Activated CD4-positive, alpha-beta memory T cell treated with anti-CD3 and anti-CD28 coated beads for 36 hours (primary cell): ENCODE data around the gene TRIM72. TPM values are rescaled to one million over a fixed set of nuclear protein-coding genes. Genes with fewer than 3 reads are reported as not detected.
"Not testable (repeated sequence)": the region's sequence is repeated elsewhere in the genome, so short reads cannot be mapped to it uniquely, and the experiment has no call there.

Experiments used
- CTCF ChIA-PET: fragments of 350-600 bp; sonication (Branson Sonifier 250); formaldehyde crosslinking; loops from one replicate; lab custom pipeline; 2021; ENCODE audit warnings: antibody characterized with exemption, inconsistent platforms; lab: Charles Lee
- POLR2A ChIA-PET: fragments of 350-600 bp; sonication (Branson Sonifier 250); formaldehyde crosslinking; loops from one replicate; lab custom pipeline; 2021; ENCODE audit warnings: antibody characterized with exemption; lab: Charles Lee
- DNase-seq: peaks from one replicate; pipeline ENCODE4 v3.0.0-alpha.2; 2020
- H3K27ac Mint-ChIP-seq: one replicate; pipeline ENCODE4 v1.8.0; 2021; ENCODE audit warnings: mixed read lengths
- H3K27me3 Mint-ChIP-seq: one replicate; pipeline ENCODE4 v1.8.0; 2021; ENCODE audit warnings: mixed read lengths
- H3K36me3 Mint-ChIP-seq: one replicate; pipeline ENCODE4 v1.8.0; 2021; ENCODE audit warnings: mixed read lengths
- H3K4me1 Mint-ChIP-seq: one replicate; pipeline ENCODE4 v1.8.0; 2021; ENCODE audit warnings: low read depth, mixed read lengths
- H3K4me3 Mint-ChIP-seq: one replicate; pipeline ENCODE4 v1.8.0; 2021; ENCODE audit warnings: mild to moderate bottlenecking, mixed read lengths
- H3K9me3 Mint-ChIP-seq: one replicate; pipeline ENCODE4 v1.8.0; 2021; ENCODE audit warnings: mixed read lengths
- intact Hi-C: fragments of 100-400 bp; cut with micrococcal nuclease; formaldehyde crosslinking; loops from one replicate; pipeline ENCODE4 v1.15.1; 2023
- total RNA-seq, 2 experiments: library from RNA; stranded (reverse); gene quantifications; one replicate each; pipeline ENCODE4 v1.2.3, GENCODE V29; 2021

Gene TRIM72
- total RNA-seq, 2 experiments from 2014 or later, result not detected

- Mint-ChIP-seq H3K27ac (peak overlapping the region; percentile 67), H3K4me1 (peaks cover 71% of the 10 kb centered on the region), H3K36me3 (peaks cover 82% of the 10 kb centered on the region), H3K27me3 (no peaks in the 10 kb centered on the region), H3K4me3 (no peak overlapping the region), H3K9me3 (no peaks in the 10 kb centered on the region)
- intact Hi-C loops, result no loop called here
- CTCF ChIA-PET, result no interaction called here
- POLR2A ChIA-PET, result interaction anchor here (1.2 to 2.1 kb wide), 3 partner anchors 8 to 11 kb away, joined by 3 to 7 read pairs (median 4); no protein-coding TSS in a partner anchor
- no peak for DNase-seq
Observed at GRCh38 chr16:31191697-31192428, 22.1 kb upstream of the TRIM72 start.

GRCh38 chr16:31192856-31193642 lies 20.9 kb upstream of the TRIM72 start:
- no peaks in the 10 kb centered on the region for H3K27me3 Mint-ChIP-seq
- peaks cover 65% of the 10 kb centered on the region for H3K4me1 Mint-ChIP-seq
- ChIA-PET POLR2A (interaction anchor here (1.2 to 2.1 kb wide), 5 partner anchors 9 to 26 kb away, joined by 3 to 7 read pairs (median 5); partner anchors contain the start of gene PYCARD), CTCF (interaction anchor here (0.5 to 0.8 kb wide), 2 partner anchors 13 to 51 kb away, joined by 3 read pairs; no protein-coding TSS in a partner anchor)
- peaks cover 71% of the 10 kb centered on the region for H3K36me3 Mint-ChIP-seq
- H3K9me3 Mint-ChIP-seq, result no peaks in the 10 kb centered on the region
- DNase-seq, result no peak
- peak overlapping the region; percentile 61 for H3K27ac Mint-ChIP-seq
- no peak overlapping the region for H3K4me3 Mint-ChIP-seq
- intact Hi-C loops, result no loop called here

- Mint-ChIP-seq H3K9me3 (no peaks in the 10 kb centered on the region), H3K4me3 (no peak overlapping the region), H3K36me3 (peaks cover 65% of the 10 kb centered on the region), H3K4me1 (peaks cover 65% of the 10 kb centered on the region), H3K27me3 (no peaks in the 10 kb centered on the region), H3K27ac (peak overlapping the region; percentile 18)
- ChIA-PET CTCF (interaction anchor here (0.8 kb wide), 1 partner anchor 52 kb away, joined by 3 read pairs; no protein-coding TSS in a partner anchor), POLR2A (interaction anchor here (0.7 to 2.8 kb wide), 5 partner anchors 8 to 267 kb away, joined by 3 to 7 read pairs (median 5); partner anchors contain the start of genes FUS and PYCARD)
- intact Hi-C loops, result no loop called here
- no peak for DNase-seq
Observed at GRCh38 chr16:31193874-31194273, 20.0 kb upstream of the TRIM72 start.

GRCh38 chr16:31194898-31195297 lies 19.0 kb upstream of the TRIM72 start:
- ChIA-PET POLR2A (interaction anchor here (1.0 to 2.8 kb wide), 2 partner anchors 13 to 15 kb away, joined by 3 to 7 read pairs; partner anchors contain the start of gene FUS), CTCF (no interaction called here)
- no peak for DNase-seq
- intact Hi-C loops, result no loop called here
- Mint-ChIP-seq H3K4me1 (peaks cover 65% of the 10 kb centered on the region), H3K27ac (peak overlapping the region; percentile 44), H3K27me3 (no peaks in the 10 kb centered on the region), H3K36me3 (peaks cover 62% of the 10 kb centered on the region), H3K9me3 (no peaks in the 10 kb centered on the region), H3K4me3 (no peak overlapping the region)

- H3K36me3 Mint-ChIP-seq, result peaks cover 52% of the 10 kb centered on the region
- DNase-seq, H3K27me3 Mint-ChIP-seq, intact Hi-C loops, H3K9me3 Mint-ChIP-seq, H3K4me3 Mint-ChIP-seq, H3K27ac Mint-ChIP-seq: not testable (repeated sequence)
- ChIA-PET CTCF (interaction anchor here (1.3 kb wide), 1 partner anchor 673 kb away, joined by 3 read pairs; no protein-coding TSS in a partner anchor), POLR2A (interaction anchor here (0.6 to 2.8 kb wide), 5 partner anchors 12 to 224 kb away, joined by 3 to 7 read pairs (median 3); partner anchors contain the start of gene FUS)
- peaks cover 65% of the 10 kb centered on the region for H3K4me1 Mint-ChIP-seq
Observed at GRCh38 chr16:31195861-31196260, 18.1 kb upstream of the TRIM72 start.

- CTCF ChIA-PET, result interaction anchor here (1.3 kb wide), 1 partner anchor 672 kb away, joined by 3 read pairs; no protein-coding TSS in a partner anchor
- H3K4me1 Mint-ChIP-seq, result peaks cover 67% of the 10 kb centered on the region
- DNase-seq, result no peak
- H3K27me3 Mint-ChIP-seq, result no peaks in the 10 kb centered on the region
- H3K36me3 Mint-ChIP-seq, result peaks cover 49% of the 10 kb centered on the region
- no peak overlapping the region for H3K4me3 Mint-ChIP-seq
- H3K27ac Mint-ChIP-seq, result peak overlapping the region; percentile 62
- POLR2A ChIA-PET, result interaction anchor here (0.6 to 2.8 kb wide), 5 partner anchors 14 to 246 kb away, joined by 3 to 7 read pairs (median 4); partner anchors contain the start of genes FUS and ZNF843
- H3K9me3 Mint-ChIP-seq, result no peaks in the 10 kb centered on the region
- intact Hi-C loops, result no loop called here
Observed at GRCh38 chr16:31196324-31197088, 17.4 kb upstream of the TRIM72 start.

- ChIA-PET CTCF (interaction anchor here (0.7 to 1.8 kb wide), 3 partner anchors 56 to 262 kb away, joined by 3 to 6 read pairs (median 5); no protein-coding TSS in a partner anchor), POLR2A (interaction anchor here (0.6 to 2.5 kb wide), 6 partner anchors 13 to 143 kb away, joined by 3 to 7 read pairs (median 4); partner anchors contain the start of gene FUS)
- intact Hi-C loops, result no loop called here
- peaks cover 66% of the 10 kb centered on the region for H3K4me1 Mint-ChIP-seq
- no peaks in the 10 kb centered on the region for H3K9me3 Mint-ChIP-seq
- H3K4me3 Mint-ChIP-seq, result no peak overlapping the region
- no peak for DNase-seq
- H3K27me3 Mint-ChIP-seq, result no peaks in the 10 kb centered on the region
- H3K36me3 Mint-ChIP-seq, result peaks cover 35% of the 10 kb centered on the region
- peak overlapping the region; percentile 35 for H3K27ac Mint-ChIP-seq
Observed at GRCh38 chr16:31198207-31198882, 15.6 kb upstream of the TRIM72 start.

- Mint-ChIP-seq H3K27me3 (no peaks in the 10 kb centered on the region), H3K27ac (peak overlapping the region; percentile 35), H3K4me3 (no peak overlapping the region), H3K36me3 (peaks cover 31% of the 10 kb centered on the region), H3K4me1 (peaks cover 66% of the 10 kb centered on the region), H3K9me3 (no peaks in the 10 kb centered on the region)
- POLR2A ChIA-PET, result interaction anchor here (2.5 to 3.8 kb wide), 2 partner anchors 20 kb away, joined by 7 to 30 read pairs; partner anchors contain the start of gene FUS
- intact Hi-C loops, result loop anchor here (1.0 to 5.0 kb wide), 3 partner anchors 153 to 243 kb away; partner anchors contain the start of gene ZNF843
- CTCF ChIA-PET, result interaction anchor here (0.6 to 4.1 kb wide), 4 partner anchors 57 to 183 kb away, joined by 3 to 28 read pairs (median 8); no protein-coding TSS in a partner anchor
- no peak for DNase-seq
Observed at GRCh38 chr16:31199430-31200041, 14.4 kb upstream of the TRIM72 start.

- POLR2A ChIA-PET, result interaction anchor here (3.6 to 3.8 kb wide), 2 partner anchors 15 to 20 kb away, joined by 22 to 30 read pairs; partner anchors contain the start of gene FUS
- H3K4me3 Mint-ChIP-seq, DNase-seq, H3K27me3 Mint-ChIP-seq, H3K9me3 Mint-ChIP-seq: not testable (repeated sequence)
- CTCF ChIA-PET, result interaction anchor here (0.9 to 4.1 kb wide), 5 partner anchors 58 to 256 kb away, joined by 3 to 28 read pairs (median 10); partner anchors contain the start of gene ZNF843
- intact Hi-C loops, result loop anchor here (1.0 to 5.0 kb wide), 3 partner anchors 152 to 242 kb away; partner anchors contain the start of gene ZNF843
- peak overlapping the region; percentile 35 for H3K27ac Mint-ChIP-seq
- peaks cover 25% of the 10 kb centered on the region for H3K36me3 Mint-ChIP-seq
- peaks cover 62% of the 10 kb centered on the region for H3K4me1 Mint-ChIP-seq
Observed at GRCh38 chr16:31200111-31200510, 13.8 kb upstream of the TRIM72 start.
